ENCODE data around the gene MSRB3.
"Not testable (repeated sequence)": the region's sequence is repeated elsewhere in the genome, so short reads cannot be mapped to it uniquely, and the experiment has no call there.

MSRB3 gene

DNA sequence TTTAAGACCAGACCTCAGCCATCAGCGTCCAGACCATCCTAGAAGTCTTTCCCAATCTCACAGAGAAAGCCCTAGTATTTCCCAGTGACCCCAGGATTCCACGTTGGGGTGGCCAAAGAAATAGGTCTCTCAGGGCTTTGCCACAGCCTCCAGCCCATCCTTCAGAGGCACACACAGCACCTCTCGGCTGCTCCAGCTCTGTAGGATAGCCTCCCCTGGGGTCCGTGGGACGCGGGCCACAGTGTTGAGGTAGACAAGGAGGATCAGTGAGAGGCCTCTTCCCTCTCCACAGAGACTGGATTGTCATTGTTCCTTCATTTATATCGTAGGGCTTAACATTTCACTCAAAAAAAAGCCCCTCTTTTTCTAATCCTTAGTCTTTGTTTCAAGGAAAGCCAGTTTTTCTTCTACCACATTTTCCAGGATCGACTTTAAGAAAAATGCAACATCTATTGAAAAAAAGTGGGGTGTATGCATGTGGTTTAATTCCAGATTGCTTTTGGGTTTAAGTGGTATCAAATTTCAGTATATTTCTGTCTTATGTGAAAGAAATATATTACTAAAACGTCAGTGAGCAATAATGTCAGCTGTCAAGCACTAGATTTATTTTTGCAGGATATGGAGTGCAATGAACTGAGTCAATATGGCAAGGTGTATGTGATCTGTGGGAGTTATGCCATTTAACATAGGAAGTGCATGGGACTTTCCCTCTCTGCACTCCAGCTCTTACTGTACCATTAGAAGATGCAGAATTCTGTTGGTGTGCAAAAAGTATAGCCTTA lies 187.5 kb downstream of the MSRB3 start:
- DNase-seq (ENCODE audit: low read depth), result no peak
- TF ChIP-seq, protein P1, sequence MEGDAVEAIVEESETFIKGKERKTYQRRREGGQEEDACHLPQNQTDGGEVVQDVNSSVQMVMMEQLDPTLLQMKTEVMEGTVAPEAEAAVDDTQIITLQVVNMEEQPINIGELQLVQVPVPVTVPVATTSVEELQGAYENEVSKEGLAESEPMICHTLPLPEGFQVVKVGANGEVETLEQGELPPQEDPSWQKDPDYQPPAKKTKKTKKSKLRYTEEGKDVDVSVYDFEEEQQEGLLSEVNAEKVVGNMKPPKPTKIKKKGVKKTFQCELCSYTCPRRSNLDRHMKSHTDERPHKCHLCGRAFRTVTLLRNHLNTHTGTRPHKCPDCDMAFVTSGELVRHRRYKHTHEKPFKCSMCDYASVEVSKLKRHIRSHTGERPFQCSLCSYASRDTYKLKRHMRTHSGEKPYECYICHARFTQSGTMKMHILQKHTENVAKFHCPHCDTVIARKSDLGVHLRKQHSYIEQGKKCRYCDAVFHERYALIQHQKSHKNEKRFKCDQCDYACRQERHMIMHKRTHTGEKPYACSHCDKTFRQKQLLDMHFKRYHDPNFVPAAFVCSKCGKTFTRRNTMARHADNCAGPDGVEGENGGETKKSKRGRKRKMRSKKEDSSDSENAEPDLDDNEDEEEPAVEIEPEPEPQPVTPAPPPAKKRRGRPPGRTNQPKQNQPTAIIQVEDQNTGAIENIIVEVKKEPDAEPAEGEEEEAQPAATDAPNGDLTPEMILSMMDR (conservative IDR thresholded peaks at IDR 0.05; ENCODE audit: low read depth, low read length), result no peak
- H3K4me3 ChIP-seq (ENCODE audit: low read depth, low read length), result no peak overlapping the region

DNA sequence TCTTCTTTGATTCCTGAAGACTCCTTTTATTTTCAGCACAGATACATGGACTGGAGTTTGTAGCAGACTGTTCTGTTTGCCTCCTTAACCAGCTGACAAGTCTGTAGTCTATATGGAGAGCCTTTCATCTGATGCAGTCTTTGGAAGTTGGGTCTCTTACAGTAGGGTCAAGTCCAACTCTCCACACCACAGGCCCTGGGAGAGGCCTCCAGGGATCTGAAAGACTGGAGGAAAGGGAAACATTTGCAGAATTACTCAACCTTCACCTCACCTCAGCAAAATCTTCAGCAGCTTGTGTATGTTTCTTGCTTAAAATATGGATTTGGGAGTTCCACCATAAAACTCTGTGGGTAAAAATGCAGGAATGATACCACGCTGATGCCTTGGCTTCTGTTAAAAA lies 188.4 kb downstream of the MSRB3 start:
- TF ChIP-seq, protein P1 (conservative IDR thresholded peaks at IDR 0.05; ENCODE audit: low read depth, low read length), result no peak
- no peak overlapping the region for H3K4me3 ChIP-seq (ENCODE audit: low read depth, low read length)
- peak; percentile 53 for DNase-seq (ENCODE audit: low read depth)

DNA sequence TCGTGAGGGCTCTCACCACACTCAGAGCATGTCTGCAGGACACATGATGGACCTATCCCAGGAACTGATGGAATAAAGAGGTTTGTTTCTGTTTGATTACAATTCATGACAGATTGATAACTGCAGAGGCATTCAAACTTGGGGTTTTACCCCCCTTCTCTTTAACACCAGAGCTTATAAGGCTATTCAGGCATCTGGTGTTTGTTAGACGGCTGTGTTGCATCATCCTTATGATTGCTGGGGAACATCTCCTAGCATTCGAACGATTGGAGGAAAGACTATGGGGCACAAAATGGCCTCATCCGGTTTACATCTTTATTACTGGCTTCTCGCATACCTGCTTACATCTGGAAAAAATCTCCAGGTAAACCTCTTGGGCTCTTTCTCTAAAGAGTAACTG lies 191.8 kb downstream of the MSRB3 start:
- no peak for DNase-seq (ENCODE audit: low read depth)
- H3K4me3 ChIP-seq (ENCODE audit: low read depth, low read length), result no peak overlapping the region
- TF ChIP-seq, protein P1 (conservative IDR thresholded peaks at IDR 0.05; ENCODE audit: low read depth, low read length), result no peak

DNA sequence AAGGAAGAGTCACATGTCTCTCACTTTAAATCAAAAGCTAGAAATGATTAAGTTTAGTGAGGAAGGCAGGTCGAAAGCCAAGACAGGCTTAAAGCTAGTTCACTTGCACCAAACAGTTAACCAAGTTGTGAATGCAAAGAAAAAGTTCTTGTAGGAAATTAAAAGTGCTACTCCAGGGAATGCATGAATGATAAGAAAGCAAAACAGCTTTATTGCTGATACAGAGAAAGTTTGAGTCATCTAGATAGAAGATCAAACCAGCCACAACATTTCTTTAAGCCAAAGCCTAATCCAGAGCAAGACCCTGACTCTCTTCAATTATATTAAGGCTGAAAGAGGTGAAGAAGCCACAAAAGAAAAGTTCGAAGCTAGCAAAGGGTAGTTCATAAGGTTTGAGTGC lies 193.6 kb downstream of the MSRB3 start:
- H3K4me3 ChIP-seq (ENCODE audit: low read depth, low read length), result no peak overlapping the region
- no peak for DNase-seq (ENCODE audit: low read depth)
- TF ChIP-seq, protein P1 (conservative IDR thresholded peaks at IDR 0.05; ENCODE audit: low read depth, low read length), result no peak

DNA sequence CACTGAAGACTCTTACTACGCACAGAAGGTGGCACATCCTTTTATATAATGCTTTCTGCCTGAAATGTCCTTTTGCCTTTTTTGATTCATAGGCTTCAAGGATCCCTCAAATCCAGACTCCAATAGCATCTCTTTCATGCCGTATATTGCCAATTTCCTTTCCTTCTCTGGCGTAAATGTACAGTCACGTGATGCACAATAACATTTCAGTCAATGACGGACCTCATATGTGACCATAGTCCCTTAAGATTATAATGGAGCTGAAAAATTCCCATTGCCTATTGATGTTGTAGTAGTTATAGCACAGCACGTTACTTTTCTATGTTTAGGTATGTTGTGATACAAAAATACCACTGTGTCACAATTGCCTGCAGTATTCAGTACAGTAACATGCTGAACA lies 196.3 kb downstream of the MSRB3 start:
- TF ChIP-seq, protein P1 (conservative IDR thresholded peaks at IDR 0.05; ENCODE audit: low read depth, low read length), result no peak
- DNase-seq (ENCODE audit: low read depth), result no peak
- H3K4me3 ChIP-seq (ENCODE audit: low read depth, low read length), result no peak overlapping the region

DNA sequence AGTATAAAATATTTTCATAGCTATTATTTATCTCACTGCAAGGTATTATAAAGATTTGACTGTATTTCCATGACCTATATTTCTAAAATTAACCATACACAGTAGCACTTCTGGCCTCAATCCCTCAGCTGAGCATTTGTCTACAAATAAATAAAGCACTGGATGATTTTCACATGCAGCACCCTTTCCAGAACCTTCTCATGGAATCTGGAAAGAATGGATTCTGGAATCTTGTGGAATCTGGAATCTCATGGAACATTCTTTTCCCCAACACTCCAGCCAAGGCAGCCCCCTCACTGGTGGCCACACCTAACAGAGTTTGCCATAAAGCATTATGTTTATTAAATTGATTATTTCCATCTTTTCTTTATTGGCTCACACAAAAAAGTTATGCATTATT lies 199.2 kb downstream of the MSRB3 start:
- TF ChIP-seq, protein P1 (conservative IDR thresholded peaks at IDR 0.05; ENCODE audit: low read depth, low read length), result no peak
- no peak overlapping the region for H3K4me3 ChIP-seq (ENCODE audit: low read depth, low read length)
- DNase-seq (ENCODE audit: low read depth), result no peak

DNA sequence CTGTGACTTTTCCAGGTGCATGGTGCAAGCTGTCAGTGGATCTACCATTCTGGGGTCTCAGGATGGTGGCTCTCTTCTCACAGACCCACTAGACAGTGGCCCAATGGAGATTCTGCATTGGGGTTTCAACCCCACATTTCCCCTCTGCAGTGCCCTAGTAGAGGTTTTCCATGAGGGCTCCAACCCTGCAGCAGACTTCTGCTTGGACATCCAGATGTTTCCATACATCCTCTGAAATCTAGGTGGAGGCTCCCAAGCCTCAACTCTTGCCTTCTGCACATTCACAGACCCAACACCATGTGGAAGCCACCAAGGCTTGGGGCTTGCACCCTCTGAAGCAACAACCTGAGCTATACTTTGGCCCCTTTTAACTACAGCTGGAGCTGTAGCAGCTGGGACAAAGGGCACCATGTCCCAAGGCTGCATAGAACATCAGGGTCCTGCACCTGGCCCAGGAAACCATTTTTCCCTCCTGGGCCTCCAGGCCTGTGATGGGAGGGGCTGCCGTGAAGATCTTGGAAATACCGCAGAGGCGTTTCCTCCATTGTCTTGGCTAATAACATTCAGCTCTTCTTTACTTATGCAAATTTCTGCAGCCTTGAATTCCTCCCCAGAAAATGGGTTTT lies 205.5 kb downstream of the MSRB3 start:
- H3K4me3 ChIP-seq (ENCODE audit: low read depth, low read length); DNase-seq (ENCODE audit: low read depth): not testable (repeated sequence)

Measured in choroid plexus epithelial cell (primary cell).